SJCRH30 (cell line): ENCODE measurements around the gene BCO2. TPM values are rescaled to one million over a fixed set of nuclear protein-coding genes. Genes with fewer than 3 reads are reported as not detected.

Experiments used
- DNase-seq, 2 experiments: peaks; one replicate each; pipeline ENCODE4 v3.0.0-alpha.2; 2015 to 2020
- H3K27ac ChIP-seq: fragments of 250-450 bp; sonication (Bioruptor Pico); 2 replicates; pipeline ENCODE4 v1.5.1; 2020; ENCODE audit warnings: mild to moderate bottlenecking, moderate library complexity
- H3K27me3 ChIP-seq: fragments of 250-450 bp; sonication (Bioruptor Pico); 2 replicates; pipeline ENCODE4 v1.5.1; 2020; ENCODE audit warnings: mild to moderate bottlenecking, moderate library complexity
- H3K36me3 ChIP-seq: fragments of 250-450 bp; sonication (Bioruptor Pico); 2 replicates; pipeline ENCODE4 v1.5.1; 2020; ENCODE audit warnings: mild to moderate bottlenecking, moderate library complexity
- H3K4me1 ChIP-seq: fragments of 250-450 bp; sonication (Bioruptor Pico); 2 replicates; pipeline ENCODE4 v1.5.1; 2020; ENCODE audit warnings: mild to moderate bottlenecking, moderate library complexity
- H3K4me3 ChIP-seq: fragments of 250-450 bp; sonication (Bioruptor Pico); 2 replicates; pipeline ENCODE4 v1.5.1; 2020; ENCODE audit warnings: mild to moderate bottlenecking, moderate library complexity
- H3K9me3 ChIP-seq: fragments of 250-450 bp; sonication (Bioruptor Pico); replicated peaks from 2 replicates; pipeline ENCODE4 v1.5.1; 2020; ENCODE audit warnings: mild to moderate bottlenecking, moderate library complexity
- total RNA-seq: library from RNA; depleted of rRNA; stranded (reverse); fragments of >200 nt; shearing (Covaris generic); gene quantifications from 2 replicates; pipeline ENCODE4 v1.2.3, GENCODE V29; 2014

Gene BCO2
- total RNA-seq, 1 experiment from 2014 or later, result 0.51 TPM

DNA sequence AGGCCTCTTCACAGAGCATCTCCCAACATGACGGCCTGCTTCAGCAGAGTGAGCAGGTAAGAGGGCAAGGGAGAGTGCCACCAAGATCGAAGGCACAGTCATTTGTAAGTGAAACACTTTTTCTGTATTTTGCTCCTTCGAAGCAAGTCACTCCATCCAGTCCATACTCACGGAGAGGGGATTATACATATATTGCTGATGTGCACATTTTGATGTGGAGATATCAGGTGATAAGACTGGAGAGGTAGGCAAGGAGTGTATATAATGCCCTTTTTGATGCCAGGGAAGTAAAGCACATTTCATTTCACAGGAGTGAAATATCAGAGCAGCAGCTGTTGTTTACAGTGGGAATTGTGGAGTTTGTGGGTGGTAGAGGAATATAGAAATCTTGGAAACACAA is 62.1 kb downstream of the BCO2 start:
- no peak for DNase-seq
- Histone ChIP-seq H3K27me3 (no peaks in the 10 kb centered on the region), H3K36me3 (peaks cover 11% of the 10 kb centered on the region; the same call in 1 of the 2 replicates), H3K4me1 (peaks cover 15% of the 10 kb centered on the region), H3K27ac (no peak overlapping the region), H3K9me3 (no peaks in the 10 kb centered on the region), H3K4me3 (no peak overlapping the region)

- H3K27me3 ChIP-seq, result no peaks in the 10 kb centered on the region
- H3K4me1 ChIP-seq, result peaks cover 15% of the 10 kb centered on the region
- no peak for DNase-seq
- no peak overlapping the region for H3K4me3 ChIP-seq
- H3K27ac ChIP-seq, result no peak overlapping the region
- peaks cover 11% of the 10 kb centered on the region; the same call in 1 of the 2 replicates for H3K36me3 ChIP-seq
- no peaks in the 10 kb centered on the region for H3K9me3 ChIP-seq
Observed at GRCh38 chr11:112238041-112238440, 62.7 kb downstream of the BCO2 start.

GRCh38 chr11:112241486-112241885 is 66.2 kb downstream of the BCO2 start:
- no peak overlapping the region for H3K27ac ChIP-seq
- DNase-seq, result peak; percentile 57 to 68

GRCh38 chr11:112247201-112247600 is 71.9 kb downstream of the BCO2 start:
- Histone ChIP-seq H3K36me3 (no peaks in the 10 kb centered on the region), H3K27me3 (no peaks in the 10 kb centered on the region), H3K4me1 (no peaks in the 10 kb centered on the region), H3K9me3 (peaks cover 3% of the 10 kb centered on the region; the same call in 1 of the 2 replicates), H3K4me3 (no peak overlapping the region), H3K27ac (no peak overlapping the region)
- no peak for DNase-seq

More at GRCh38 chr11:112241486-112241885, 66.2 kb downstream of the BCO2 start:
- H3K27me3 ChIP-seq, result no peaks in the 10 kb centered on the region
- H3K9me3 ChIP-seq, result peaks cover 3% of the 10 kb centered on the region; the same call in 1 of the 2 replicates
- H3K4me3 ChIP-seq, result no peak overlapping the region
- H3K36me3 ChIP-seq, result peaks cover 4% of the 10 kb centered on the region; the same call in 1 of the 2 replicates
- peaks cover 15% of the 10 kb centered on the region for H3K4me1 ChIP-seq

DNA sequence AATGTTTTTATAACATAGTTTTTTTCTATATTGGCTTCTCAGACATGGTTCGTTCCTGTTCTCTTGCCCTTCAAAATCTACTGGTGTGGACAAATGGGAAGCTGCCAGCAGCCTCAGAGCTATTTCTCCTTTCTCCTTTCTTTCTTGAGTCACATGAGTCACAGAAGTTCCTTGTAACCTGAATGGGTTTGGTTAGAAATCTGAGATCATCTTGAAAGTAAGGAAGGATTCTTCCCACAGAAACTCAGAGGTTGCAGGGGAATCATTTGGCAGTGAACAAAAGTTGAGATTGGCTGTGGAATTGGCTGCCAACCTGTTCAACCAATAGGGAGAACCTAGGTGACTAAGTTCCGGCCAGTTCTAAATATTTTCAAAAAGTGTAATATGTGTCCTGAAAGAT is 72.9 kb downstream of the BCO2 start:
- H3K36me3 ChIP-seq, result no peaks in the 10 kb centered on the region
- peaks cover 3% of the 10 kb centered on the region; the same call in 1 of the 2 replicates for H3K9me3 ChIP-seq
- no peak for DNase-seq
- no peak overlapping the region for H3K4me3 ChIP-seq
- no peaks in the 10 kb centered on the region for H3K27me3 ChIP-seq
- H3K27ac ChIP-seq, result no peak overlapping the region
- no peaks in the 10 kb centered on the region for H3K4me1 ChIP-seq

DNA sequence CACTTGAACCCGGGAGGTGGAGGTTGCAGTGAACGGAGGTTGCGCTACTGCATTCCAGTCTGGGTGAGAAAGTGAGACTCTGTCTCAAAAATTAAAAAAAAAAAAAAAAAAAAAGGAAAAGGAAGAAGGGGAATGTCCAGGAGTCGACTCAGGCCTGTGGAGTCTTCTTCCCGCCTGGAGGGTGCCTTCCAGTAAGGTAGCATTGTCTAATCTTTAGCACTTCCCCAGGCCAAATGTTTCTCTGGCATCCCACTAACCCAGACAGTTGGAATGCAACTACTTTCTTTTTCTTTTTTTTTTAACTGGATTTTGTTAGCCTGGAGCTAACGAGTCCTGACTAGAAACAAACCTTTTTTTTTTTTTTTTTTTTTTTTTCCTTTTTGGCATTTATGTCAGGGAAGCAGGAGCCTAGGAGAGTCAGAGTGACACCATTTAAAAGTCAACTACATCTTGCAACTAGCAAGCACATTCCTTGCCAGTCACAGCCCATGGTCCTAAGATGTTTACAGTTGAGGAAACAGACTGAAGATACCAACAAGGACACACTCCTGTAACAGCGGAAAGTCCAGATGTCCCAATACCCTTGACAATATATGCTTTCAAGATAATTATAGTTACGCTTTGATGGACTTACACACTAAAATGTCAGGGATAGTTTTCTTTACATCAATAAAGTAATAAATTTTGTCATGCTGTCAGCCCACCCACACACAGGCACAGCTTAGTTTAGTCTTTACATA is 74.7 kb downstream of the BCO2 start:
- H3K4me1 ChIP-seq, result no peaks in the 10 kb centered on the region
- DNase-seq, result no peak
- H3K27me3 ChIP-seq, result no peaks in the 10 kb centered on the region
- H3K27ac ChIP-seq, result no peak overlapping the region
- no peaks in the 10 kb centered on the region for H3K36me3 ChIP-seq
- no peak overlapping the region for H3K4me3 ChIP-seq
- no peaks in the 10 kb centered on the region for H3K9me3 ChIP-seq

DNA sequence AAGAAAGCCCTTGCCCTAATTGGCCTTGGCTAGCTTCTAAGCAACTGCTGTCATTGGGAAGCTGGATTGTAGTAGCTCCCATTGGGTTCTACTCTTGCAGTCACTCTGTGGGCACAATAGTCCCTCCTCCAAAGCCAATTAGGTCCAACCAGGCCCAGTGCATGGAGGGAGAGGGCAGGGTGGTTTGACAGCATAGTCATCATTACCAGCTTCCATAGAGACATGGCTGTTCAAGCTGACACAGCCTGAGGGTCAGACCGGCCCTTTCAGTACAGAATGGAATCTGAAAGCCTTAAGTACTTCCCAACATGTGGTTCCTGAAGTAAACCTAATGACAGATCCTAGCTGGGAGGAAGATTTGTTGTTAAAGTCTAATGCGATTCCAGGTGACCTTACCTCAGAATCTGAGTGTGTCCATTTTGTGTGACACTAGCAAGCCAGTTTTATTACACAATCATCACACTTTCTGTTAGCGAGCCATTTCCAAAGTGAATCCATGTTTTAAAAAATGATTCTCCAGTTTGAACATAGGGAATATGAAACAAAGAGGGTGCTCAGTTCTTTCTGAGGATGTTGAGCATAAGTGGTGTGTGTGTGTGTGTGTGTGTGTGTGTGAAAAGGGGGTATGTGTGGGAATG is 78.4 kb downstream of the BCO2 start:
- no peak overlapping the region for H3K27ac ChIP-seq
- H3K9me3 ChIP-seq, result no peaks in the 10 kb centered on the region
- no peak for DNase-seq

GRCh38 chr11:112255067-112255720 is 79.9 kb downstream of the BCO2 start:
- Histone ChIP-seq H3K27me3 (no peaks in the 10 kb centered on the region), H3K4me3 (peak overlapping the region; percentile 17), H3K4me1 (no peaks in the 10 kb centered on the region), H3K36me3 (no peaks in the 10 kb centered on the region), H3K9me3 (no peaks in the 10 kb centered on the region), H3K27ac (no peak overlapping the region)
- DNase-seq, result peak; percentile 25 to 51

More for the DNA sequence above, 78.4 kb downstream of the BCO2 start:
- no peaks in the 10 kb centered on the region for H3K4me1 ChIP-seq
- H3K27me3 ChIP-seq, result no peaks in the 10 kb centered on the region
- no peaks in the 10 kb centered on the region for H3K36me3 ChIP-seq
- no peak overlapping the region for H3K4me3 ChIP-seq

- Histone ChIP-seq H3K4me3 (no peak within 1 kb of the TSS), H3K27me3 (no peaks in the 10 kb centered on the region), H3K36me3 (no peaks in the 10 kb centered on the region), H3K4me1 (no peaks in the 10 kb centered on the region), H3K9me3 (no peaks in the 10 kb centered on the region), H3K27ac (no peak within 1 kb of the TSS)
- no peak for DNase-seq
Observed at GRCh38 chr11:112260490-112260889, 85.2 kb downstream of the BCO2 start, which contains the start of gene PLET1. PLET1 (minus strand) TSS chr11:112260860; CDS start chr11:112260589, 271 bp downstream.

DNA sequence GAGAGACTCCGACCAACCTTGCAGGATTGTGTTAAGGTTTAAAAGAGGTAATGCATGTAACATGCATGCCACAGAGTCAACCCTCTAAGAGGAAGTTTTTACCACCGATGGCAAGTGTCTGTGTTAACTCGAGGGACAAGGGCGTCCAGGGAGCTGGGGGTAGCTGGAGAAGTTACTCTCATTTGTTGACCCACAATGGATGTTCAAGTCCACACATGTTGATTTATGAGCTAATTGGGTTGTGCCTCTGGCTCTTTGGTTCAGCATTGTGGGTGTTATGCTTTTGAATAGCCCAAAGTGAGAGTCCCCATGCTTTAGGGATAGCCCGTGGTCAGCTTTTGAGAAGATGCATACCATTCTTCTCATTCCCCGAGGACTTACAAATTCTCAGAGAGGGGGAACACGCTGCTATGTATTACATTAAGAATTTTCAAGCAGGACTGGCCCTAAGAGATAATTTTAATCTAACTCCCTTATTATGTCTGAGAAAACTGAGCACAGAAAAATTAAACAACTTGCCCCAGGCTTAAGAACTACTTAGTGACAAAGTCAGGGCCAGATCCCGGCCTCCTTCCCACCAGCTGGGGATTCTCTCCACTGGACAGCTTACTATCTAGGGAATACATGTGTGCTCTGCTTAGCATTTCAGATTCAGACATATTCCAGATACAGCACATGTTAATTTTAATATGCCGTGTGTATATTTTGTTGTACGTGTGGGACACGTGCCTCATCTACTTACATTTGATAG is 90.5 kb downstream of the BCO2 start:
- Histone ChIP-seq H3K27ac (no peak overlapping the region), H3K9me3 (no peaks in the 10 kb centered on the region), H3K4me1 (no peaks in the 10 kb centered on the region), H3K4me3 (no peak overlapping the region), H3K36me3 (no peaks in the 10 kb centered on the region), H3K27me3 (no peaks in the 10 kb centered on the region)
- no peak for DNase-seq

- no peak for DNase-seq
Observed at GRCh38 chr11:112266410-112266778, 91.1 kb downstream of the BCO2 start.

DNA sequence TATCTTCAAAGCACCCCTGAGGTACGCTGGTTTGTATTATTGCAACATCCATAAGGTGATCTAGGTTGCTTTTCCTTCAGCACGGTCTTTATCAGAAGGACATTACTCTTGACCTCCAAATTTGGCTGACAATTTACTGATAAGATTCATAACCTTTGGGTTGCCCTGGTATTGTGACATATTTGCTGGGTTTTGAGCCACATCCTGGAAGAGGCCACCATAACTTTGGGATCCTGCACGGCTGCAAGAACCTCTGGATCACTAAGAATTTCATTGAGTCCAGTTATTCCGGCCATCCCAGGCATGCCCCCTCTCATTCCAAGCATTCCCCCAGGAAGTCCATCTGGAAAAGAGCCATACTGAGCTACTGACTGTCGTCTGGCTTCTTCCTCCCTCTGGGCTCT is 91.9 kb downstream of the BCO2 start:
- Histone ChIP-seq H3K36me3 (no peaks in the 10 kb centered on the region), H3K27ac (no peak overlapping the region), H3K9me3 (no peaks in the 10 kb centered on the region), H3K4me3 (no peak overlapping the region), H3K4me1 (no peaks in the 10 kb centered on the region), H3K27me3 (no peaks in the 10 kb centered on the region)
- no peak for DNase-seq

More at GRCh38 chr11:112266410-112266778, 91.1 kb downstream of the BCO2 start:
- Histone ChIP-seq H3K9me3 (no peaks in the 10 kb centered on the region), H3K4me3 (no peak overlapping the region), H3K36me3 (no peaks in the 10 kb centered on the region), H3K4me1 (no peaks in the 10 kb centered on the region), H3K27ac (no peak overlapping the region), H3K27me3 (no peaks in the 10 kb centered on the region)

DNA sequence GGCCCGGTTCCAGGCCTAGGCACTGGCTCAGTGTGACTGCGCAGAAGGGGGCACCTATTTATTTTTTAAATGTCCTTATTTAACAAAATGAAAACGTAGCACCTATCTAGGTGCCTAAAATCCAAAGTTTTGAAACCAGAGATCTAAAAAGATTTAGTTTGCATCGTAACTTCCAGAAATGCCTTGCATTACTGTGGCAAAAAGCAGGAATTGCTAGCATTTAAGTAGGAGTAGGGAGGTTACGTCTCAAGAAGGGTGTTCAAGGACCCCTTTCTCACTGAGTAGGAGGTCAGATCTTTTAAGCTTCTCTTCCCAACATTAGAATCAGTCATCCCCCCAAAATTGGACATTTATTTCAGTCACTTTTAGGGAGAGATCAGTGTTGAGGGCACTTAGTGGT is 93.1 kb downstream of the BCO2 start:
- Histone ChIP-seq H3K4me3 (no peak overlapping the region), H3K27me3 (no peaks in the 10 kb centered on the region), H3K4me1 (no peaks in the 10 kb centered on the region), H3K9me3 (no peaks in the 10 kb centered on the region), H3K27ac (no peak overlapping the region), H3K36me3 (no peaks in the 10 kb centered on the region)
- no peak for DNase-seq
